Measurements from ENCODE around the gene URB1. TPM values are rescaled to one million over a fixed set of nuclear protein-coding genes. Genes with fewer than 3 reads are reported as not detected.

Gene URB1
- polyA plus RNA-seq, 1 of the 3 experiments (the other 2 are of a cell fraction), result 9.9 TPM

DNA sequence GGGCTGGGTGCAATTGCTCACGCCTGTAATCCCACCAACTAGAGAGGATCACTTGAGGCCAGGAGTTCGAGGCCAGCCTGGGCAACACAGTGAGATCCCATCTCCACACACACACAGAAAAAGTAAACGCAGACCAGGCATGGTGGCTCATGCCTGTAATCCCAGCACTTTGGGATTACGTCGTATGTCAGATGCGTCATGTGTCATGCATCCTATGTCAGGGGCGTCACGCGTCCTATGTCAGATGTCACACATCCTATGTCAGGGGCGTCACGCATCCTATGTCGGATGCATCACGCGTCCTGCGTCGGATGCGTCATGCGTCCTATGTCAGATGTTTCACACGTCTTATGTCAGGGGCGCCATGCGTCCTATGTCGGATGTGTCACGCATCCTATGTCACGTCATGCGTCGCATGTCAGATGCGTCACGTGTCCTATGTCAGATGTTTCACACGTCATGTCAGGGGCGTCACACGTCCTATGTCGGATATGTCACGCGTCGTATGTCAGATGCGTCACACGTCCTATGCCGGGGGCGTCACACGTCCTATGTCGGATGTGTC lies 92.6 kb downstream of the URB1 start (continued):
- TF ChIP-seq CTCF (IDR thresholded peaks at IDR 0.05) (no peak), TEAD4 (IDR thresholded peaks at IDR 0.05; ENCODE audit: borderline replicate concordance, insufficient read depth) (no peak), TCF12 (IDR thresholded peaks at IDR 0.05) (no peak), POLR2AphosphoS5 (IDR thresholded peaks at IDR 0.05; ENCODE audit: low read depth, low read length) (no peak; the same call in 1 of the 2 replicates), USF2 (IDR thresholded peaks at IDR 0.05; ENCODE audit: borderline replicate concordance, low read depth, low read length) (no peak), YY1 (IDR thresholded peaks at IDR 0.05; ENCODE audit: low read depth) (no peak), FOXM1 (IDR thresholded peaks at IDR 0.05; ENCODE audit: low read depth) (no peak), ELF1 (IDR thresholded peaks at IDR 0.05) (no peak), NRF1 (IDR thresholded peaks at IDR 0.05; ENCODE audit: low read depth, low read length) (no peak), USF1 (IDR thresholded peaks at IDR 0.05; ENCODE audit: borderline replicate concordance, low read depth) (no peak)

GRCh38 chr21:32299695-32300094 lies 93.1 kb downstream of the URB1 start:
- Histone ChIP-seq H3K9me2 (no peaks in the 10 kb centered on the region), H3K9ac (no peak overlapping the region), H3K4me3 (ENCODE audit: low read depth in 2 of 2, low read length in 1 of 2) (no peak overlapping the region), H3K9me3 (no peaks in the 10 kb centered on the region), H3K27ac (ENCODE audit: low read depth in 2 of 2, low read length in 1 of 2) (no peak overlapping the region), H2AFZ (ENCODE audit: low read depth) (no peak overlapping the region), H4K20me1 (ENCODE audit: insufficient read depth) (no peaks in the 10 kb centered on the region), H3F3A (replicated peaks; ENCODE audit: insufficient read depth) (peaks cover 8% of the 10 kb centered on the region), H3K79me2 (ENCODE audit: insufficient read depth) (no peaks in the 10 kb centered on the region), H3K27me3 (ENCODE audit: insufficient read depth) (no peaks in the 10 kb centered on the region), H3K4me1 (ENCODE audit: control insufficient read depth in 1 of 2, insufficient read depth in 2 of 2, low read depth in 1 of 2, low read length in 1 of 2) (no peaks in the 10 kb centered on the region), H3K4me2 (no peak overlapping the region), H3K36me3 (replicated peaks in 1 of 2; ENCODE audit: control insufficient read depth in 1 of 2, insufficient read depth in 2 of 2, low read length in 1 of 2) (peaks cover 22 to 48% of the 10 kb centered on the region in 2 experiments)
- no peak for DNase-seq
- ChIA-PET CTCF (no interaction called here), POLR2A (no interaction called here)
- no peak for TF ChIP-seq POLR2AphosphoS5 (IDR thresholded peaks at IDR 0.05; ENCODE audit: low read depth, low read length)
- TF ChIP-seq, protein P1, sequence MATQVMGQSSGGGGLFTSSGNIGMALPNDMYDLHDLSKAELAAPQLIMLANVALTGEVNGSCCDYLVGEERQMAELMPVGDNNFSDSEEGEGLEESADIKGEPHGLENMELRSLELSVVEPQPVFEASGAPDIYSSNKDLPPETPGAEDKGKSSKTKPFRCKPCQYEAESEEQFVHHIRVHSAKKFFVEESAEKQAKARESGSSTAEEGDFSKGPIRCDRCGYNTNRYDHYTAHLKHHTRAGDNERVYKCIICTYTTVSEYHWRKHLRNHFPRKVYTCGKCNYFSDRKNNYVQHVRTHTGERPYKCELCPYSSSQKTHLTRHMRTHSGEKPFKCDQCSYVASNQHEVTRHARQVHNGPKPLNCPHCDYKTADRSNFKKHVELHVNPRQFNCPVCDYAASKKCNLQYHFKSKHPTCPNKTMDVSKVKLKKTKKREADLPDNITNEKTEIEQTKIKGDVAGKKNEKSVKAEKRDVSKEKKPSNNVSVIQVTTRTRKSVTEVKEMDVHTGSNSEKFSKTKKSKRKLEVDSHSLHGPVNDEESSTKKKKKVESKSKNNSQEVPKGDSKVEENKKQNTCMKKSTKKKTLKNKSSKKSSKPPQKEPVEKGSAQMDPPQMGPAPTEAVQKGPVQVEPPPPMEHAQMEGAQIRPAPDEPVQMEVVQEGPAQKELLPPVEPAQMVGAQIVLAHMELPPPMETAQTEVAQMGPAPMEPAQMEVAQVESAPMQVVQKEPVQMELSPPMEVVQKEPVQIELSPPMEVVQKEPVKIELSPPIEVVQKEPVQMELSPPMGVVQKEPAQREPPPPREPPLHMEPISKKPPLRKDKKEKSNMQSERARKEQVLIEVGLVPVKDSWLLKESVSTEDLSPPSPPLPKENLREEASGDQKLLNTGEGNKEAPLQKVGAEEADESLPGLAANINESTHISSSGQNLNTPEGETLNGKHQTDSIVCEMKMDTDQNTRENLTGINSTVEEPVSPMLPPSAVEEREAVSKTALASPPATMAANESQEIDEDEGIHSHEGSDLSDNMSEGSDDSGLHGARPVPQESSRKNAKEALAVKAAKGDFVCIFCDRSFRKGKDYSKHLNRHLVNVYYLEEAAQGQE (IDR thresholded peaks at IDR 0.05; ENCODE audit: low read depth, low read length), result no peak
- WGBS (ENCODE audit: low lambda C conversion rate), result 96% methylated on average over 6 of the region's 6 CpGs
